Endothelial cell of umbilical vein (primary cell): Measurements from ENCODE around the gene PPP1R1B. TPM values are rescaled to one million over a fixed set of nuclear protein-coding genes. Genes with fewer than 3 reads are reported as not detected.

Experiments
- BruUV-seq: library from RNA; stranded (reverse); fragments of 400-500 nt; replicated peaks from 2 replicates; lab custom pipeline; 2021; lab: Mats Ljungman, UMichigan
- CTCF ChIA-PET: fragments of 300-600, 350-600 bp; sonication (Branson Sonifier 250); formaldehyde crosslinking; loops from one replicate; lab custom pipeline; 2021; ENCODE audit warnings: antibody characterized with exemption, inconsistent platforms; lab: Charles Lee
- POLR2A ChIA-PET: fragments of 300-600, 350-600 bp; sonication (Branson Sonifier 250); formaldehyde crosslinking; loops from one replicate; lab custom pipeline; 2021; ENCODE audit warnings: antibody characterized with exemption, inconsistent platforms; lab: Charles Lee
- DNase-seq: peaks from one replicate; pipeline ENCODE4 v3.0.0-alpha.2; 2011; ENCODE audit warnings: low read depth, low spot score
- FAIRE-seq: peaks from 2 replicates; lab custom pipeline; 2011; peaks lifted over from hg19 to GRCh38; lab: Jason Lieb, UNC
- H2AFZ ChIP-seq: 2 replicates; pipeline ENCODE4 v1.6.0; 2012; ENCODE audit warnings: low read depth, low read length, control low read depth, inconsistent platforms
- H3K27ac ChIP-seq: 2 replicates; pipeline ENCODE4 v1.5.1; 2011; ENCODE audit warnings: low read depth, mild to moderate bottlenecking, control low read depth, low read length, moderate library complexity; ENCODE audit not compliant: insufficient read depth
- H3K27me3 ChIP-seq, 2 experiments: 2 replicates each; pipeline versions ENCODE4 v1.6.0 to v1.6.1; 2011; ENCODE audit warnings: low read length in 2 of 2, mixed read lengths in 1 of 2; ENCODE audit not compliant: control insufficient read depth in 2 of 2, insufficient read depth in 2 of 2
- H3K36me3 ChIP-seq, 2 experiments: 2 replicates in 1 of 2; 3 replicates in 1 of 2; pipeline ENCODE4 v1.5.1; 2011; ENCODE audit warnings: low read length in 2 of 2, mild to moderate bottlenecking in 1 of 2, moderate library complexity in 1 of 2; ENCODE audit not compliant: control insufficient read depth in 2 of 2, insufficient read depth in 2 of 2; ENCODE audit errors: extremely low read depth in 1 of 2
- H3K4me1 ChIP-seq: 3 replicates; pipeline ENCODE4 v1.5.1; 2011; ENCODE audit warnings: mild to moderate bottlenecking, low read length; ENCODE audit not compliant: control insufficient read depth, insufficient read depth; ENCODE audit errors: extremely low read depth
- H3K4me2 ChIP-seq: 2 replicates; pipeline ENCODE4 v1.6.1; 2011; ENCODE audit warnings: low read length, control low read depth, mixed read lengths; ENCODE audit not compliant: insufficient read depth
- H3K4me3 ChIP-seq, 3 experiments: fragments of 200-600 bp in 1 of 3; sonication (generic), shearing (Covaris generic) in 1 of 3; replicated peaks in 1 of 3; 2 replicates each; pipeline ENCODE4 v1.5.1; 2011 to 2016; ENCODE audit warnings: control low read depth in 3 of 3, low read length in 3 of 3, mild to moderate bottlenecking in 2 of 3, inconsistent platforms in 1 of 3, low read depth in 1 of 3, moderate library complexity in 1 of 3; ENCODE audit not compliant: insufficient read depth in 1 of 3
- H3K79me2 ChIP-seq: 2 replicates; pipeline ENCODE4 v1.6.0; 2012; ENCODE audit warnings: low read length, inconsistent platforms; ENCODE audit not compliant: control insufficient read depth, insufficient read depth
- H3K9ac ChIP-seq: replicated peaks from 2 replicates; pipeline ENCODE3; 2011; ENCODE audit warnings: low read length, control low read depth; ENCODE audit not compliant: insufficient read depth; ENCODE audit errors: extremely low read depth
- H3K9me1 ChIP-seq: replicated peaks from 3 replicates; pipeline ENCODE4 v1.6.0; 2011; ENCODE audit warnings: mild to moderate bottlenecking, low read length; ENCODE audit not compliant: control insufficient read depth, insufficient read depth; ENCODE audit errors: extremely low read depth
- H3K9me3 ChIP-seq: replicated peaks from 2 replicates; pipeline ENCODE4 v1.5.1; 2012; ENCODE audit warnings: low read length, inconsistent platforms; ENCODE audit not compliant: control insufficient read depth, insufficient read depth
- H4K20me1 ChIP-seq: replicated peaks from 2 replicates; pipeline ENCODE3; 2011; ENCODE audit warnings: mild to moderate bottlenecking, low read length; ENCODE audit not compliant: control insufficient read depth, insufficient read depth; ENCODE audit errors: extremely low read depth
- FOS ChIP-seq: IDR thresholded peaks from 2 replicates; pipeline ENCODE4 v1.6.1; 2011; ENCODE audit warnings: mild to moderate bottlenecking, low read length, moderate library complexity, borderline replicate concordance; ENCODE audit not compliant: insufficient read depth
- JUN ChIP-seq: IDR thresholded peaks from 2 replicates; pipeline ENCODE4 v1.6.1; 2011; ENCODE audit warnings: borderline replicate concordance, low read depth; ENCODE audit not compliant: insufficient read length, insufficient read depth
- POLR2A ChIP-seq: IDR thresholded peaks from 2 replicates; pipeline ENCODE4 v1.6.1; 2012; ENCODE audit warnings: low read depth, mild to moderate bottlenecking, control low read depth, low read length
- dilution Hi-C: fragments of 300-500 bp; cut with MboI; formaldehyde crosslinking; loops from one replicate; pipeline ENCODE4 v1.15.0; 2019; ENCODE audit warnings: low sequenced_read_pairs; ENCODE audit not compliant: extremely low pct_ligation_motif_present
- intact Hi-C: fragments of 100-400 bp; cut with micrococcal nuclease; formaldehyde crosslinking; loops from one replicate; pipeline ENCODE4 v1.10.0; 2022
- polyA plus RNA-seq, 4 experiments: library from polyadenylated mRNA; depleted of rRNA in 3 of 4; stranded (reverse) in 3 of 4; unstranded in 1 of 4; fragments of >200 nt; gene quantifications; 2 replicates each; pipeline versions ENCODE4 v1.2.1 to v1.2.3, GENCODE V29; 2011 to 2012; ENCODE audit warnings: missing spikeins in 1 of 4
- total RNA-seq: library from RNA; stranded (reverse); gene quantifications from 2 replicates; pipeline ENCODE4 v1.2.3, GENCODE V29; 2021

Gene PPP1R1B
- total and polyA plus RNA-seq, 2 donors (not counting 3 experiments of a cell fraction or from before 2014, with no cell fraction given), result not detected

- peaks cover 80 to 98% of the 10 kb centered on the region in 2 experiments for H3K27me3 ChIP-seq
- H3K4me3 ChIP-seq, result no peak overlapping the region
- DNase-seq (no peak), FAIRE-seq (no peak)
- H3K9ac ChIP-seq, result no peak overlapping the region
- H3K9me1 ChIP-seq, result no peaks in the 10 kb centered on the region
- no peak overlapping the region for H3K4me2 ChIP-seq
- H3K27ac ChIP-seq, result no peak overlapping the region
- H2AFZ ChIP-seq, result no peak overlapping the region
- no peaks in the 10 kb centered on the region for H3K36me3 ChIP-seq
- POLR2A ChIA-PET, result no interaction called here
- CTCF ChIA-PET, result interaction anchor here (1.5 to 3.0 kb wide), 2 partner anchors 18 kb away, joined by 6 to 27 read pairs; no protein-coding TSS in a partner anchor
- no peaks in the 10 kb centered on the region for H3K4me1 ChIP-seq
- H4K20me1 ChIP-seq, result no peaks in the 10 kb centered on the region
- dilution Hi-C loops (no loop called here), intact Hi-C loops (no loop called here)
- H3K9me3 ChIP-seq, result no peaks in the 10 kb centered on the region
- BruUV-seq, result no TSS peak
- TF ChIP-seq POLR2A, result no peak
- TF ChIP-seq JUN, result no peak
- H3K79me2 ChIP-seq, result no peaks in the 10 kb centered on the region
Observed at GRCh38 chr17:39603304-39604016, 23.3 kb upstream of the PPP1R1B start.

GRCh38 chr17:39604911-39605491, 21.8 kb upstream of the PPP1R1B start:
- TF ChIP-seq POLR2A, result no peak
- TF ChIP-seq FOS, result no peak
- ChIA-PET CTCF (interaction anchor here (0.9 to 3.0 kb wide), 4 partner anchors 16 to 58 kb away, joined by 3 to 27 read pairs (median 5); no protein-coding TSS in a partner anchor), POLR2A (no interaction called here)
- Histone ChIP-seq H2AFZ (no peak overlapping the region), H3K27ac (no peak overlapping the region), H3K9ac (no peak overlapping the region), H4K20me1 (no peaks in the 10 kb centered on the region), H3K4me1 (no peaks in the 10 kb centered on the region), H3K4me3 (no peak overlapping the region), H3K4me2 (no peak overlapping the region), H3K36me3 (no peaks in the 10 kb centered on the region), H3K27me3 (peaks cover 79 to 95% of the 10 kb centered on the region in 2 experiments), H3K79me2 (no peaks in the 10 kb centered on the region), H3K9me1 (no peaks in the 10 kb centered on the region), H3K9me3 (no peaks in the 10 kb centered on the region)
- dilution Hi-C loops, result no loop called here
- BruUV-seq, result no TSS peak
- intact Hi-C loops, result no loop called here
- FAIRE-seq (no peak), DNase-seq (no peak)
